GM19023 (cell line): ENCODE results near the gene SYT12.

Source experiments
- ATAC-seq: cut with Tn5 transposase; IDR thresholded peaks from one replicate; pipeline ENCODE4 v1.9.1; 2021; ENCODE audit warnings: mild to moderate bottlenecking, moderate library complexity; ENCODE audit not compliant: unreplicated experiment

The SYT12 gene

GRCh38 chr11:67054836-67055523, 32.0 kb downstream of the SYT12 start:
- ATAC-seq: no peak

GRCh38 chr11:67055812-67056211, 32.9 kb downstream of the SYT12 start:
- no peak for ATAC-seq

- no peak for ATAC-seq
These were observed 33.6 kb downstream of the SYT12 start, which contains the start of gene RHOD for GRCh38 chr11:67056267-67057204. TSS of gene RHOD (plus strand) at chr11:67056847. CDS start at chr11:67056903, 56 bp downstream.

GRCh38 chr11:67057205-67057672, 34.3 kb downstream of the SYT12 start:
- no peak for ATAC-seq

- no peak for ATAC-seq
These were observed 35.6 kb downstream of the SYT12 start for GRCh38 chr11:67058506-67058905.

GRCh38 chr11:67059671-67060070, 36.7 kb downstream of the SYT12 start:
- no peak for ATAC-seq

- no peak for ATAC-seq
These were observed 37.2 kb downstream of the SYT12 start for GRCh38 chr11:67060111-67060522.

GRCh38 chr11:67062526-67063373, 39.8 kb downstream of the SYT12 start:
- ATAC-seq: no peak

GRCh38 chr11:67066333-67066709, 43.4 kb downstream of the SYT12 start:
- no peak for ATAC-seq

GRCh38 chr11:67071420-67072284, 48.7 kb downstream of the SYT12 start:
- no peak for ATAC-seq

- ATAC-seq: no peak
These were observed 49.4 kb downstream of the SYT12 start for GRCh38 chr11:67072295-67072694.

GRCh38 chr11:67073908-67074307, 51.0 kb downstream of the SYT12 start:
- no peak for ATAC-seq

GRCh38 chr11:67076202-67076601, 53.3 kb downstream of the SYT12 start:
- ATAC-seq: no peak

- no peak for ATAC-seq
These were observed 56.3 kb downstream of the SYT12 start for GRCh38 chr11:67079065-67079705.

- no peak for ATAC-seq
These were observed 59.3 kb downstream of the SYT12 start for GRCh38 chr11:67082071-67082791.

- ATAC-seq: no peak
These were observed 60.9 kb downstream of the SYT12 start for GRCh38 chr11:67083786-67084366.

GRCh38 chr11:67085617-67086016, 62.7 kb downstream of the SYT12 start:
- ATAC-seq: no peak

GRCh38 chr11:67090717-67091116, 67.8 kb downstream of the SYT12 start:
- no peak for ATAC-seq

GRCh38 chr11:67095214-67095507, 72.2 kb downstream of the SYT12 start:
- no peak for ATAC-seq
